Measurements from ENCODE around the gene MCMBP.
"Not testable (repeated sequence)": the region's sequence is repeated elsewhere in the genome, so short reads cannot be mapped to it uniquely, and the experiment has no call there.

DNA sequence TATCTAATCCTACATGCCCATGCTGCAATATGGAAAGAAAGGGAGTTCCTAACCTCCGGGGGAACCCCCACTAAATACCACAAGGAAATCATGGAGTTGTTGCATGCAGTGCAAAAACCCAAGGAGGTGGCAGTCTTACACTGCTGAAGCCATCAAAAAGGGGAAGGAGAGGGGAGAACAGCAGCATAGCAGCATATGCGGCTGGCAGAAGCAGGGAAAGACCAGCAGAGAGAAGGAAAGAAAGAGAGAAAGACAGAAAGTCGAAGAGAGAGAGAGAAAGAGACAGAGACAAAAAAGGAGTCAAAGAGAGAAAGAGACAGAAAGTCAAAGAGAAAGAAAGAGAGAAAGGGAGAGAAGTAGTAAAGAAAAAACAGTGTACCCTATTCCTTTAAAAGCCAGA, 16.1 kb upstream of the MCMBP start:
- TF ChIP-seq PPARA (CRISPR knock-in tag; IDR thresholded peaks at IDR 0.05; ENCODE audit: borderline replicate concordance); ARNTL (CRISPR knock-in tag; IDR thresholded peaks at IDR 0.05; ENCODE audit: borderline replicate concordance, low read depth); ZFP3 (CRISPR knock-in tag; IDR thresholded peaks at IDR 0.05); ZNF565 (CRISPR knock-in tag; conservative IDR thresholded peaks at IDR 0.05; ENCODE audit: low read depth); RARB (CRISPR knock-in tag; IDR thresholded peaks at IDR 0.05); TCF4 (CRISPR knock-in tag; IDR thresholded peaks at IDR 0.05; ENCODE audit: borderline replicate concordance); ZC3H10 (CRISPR knock-in tag; IDR thresholded peaks at IDR 0.05): not testable (repeated sequence)
- TF ChIP-seq, protein P1, sequence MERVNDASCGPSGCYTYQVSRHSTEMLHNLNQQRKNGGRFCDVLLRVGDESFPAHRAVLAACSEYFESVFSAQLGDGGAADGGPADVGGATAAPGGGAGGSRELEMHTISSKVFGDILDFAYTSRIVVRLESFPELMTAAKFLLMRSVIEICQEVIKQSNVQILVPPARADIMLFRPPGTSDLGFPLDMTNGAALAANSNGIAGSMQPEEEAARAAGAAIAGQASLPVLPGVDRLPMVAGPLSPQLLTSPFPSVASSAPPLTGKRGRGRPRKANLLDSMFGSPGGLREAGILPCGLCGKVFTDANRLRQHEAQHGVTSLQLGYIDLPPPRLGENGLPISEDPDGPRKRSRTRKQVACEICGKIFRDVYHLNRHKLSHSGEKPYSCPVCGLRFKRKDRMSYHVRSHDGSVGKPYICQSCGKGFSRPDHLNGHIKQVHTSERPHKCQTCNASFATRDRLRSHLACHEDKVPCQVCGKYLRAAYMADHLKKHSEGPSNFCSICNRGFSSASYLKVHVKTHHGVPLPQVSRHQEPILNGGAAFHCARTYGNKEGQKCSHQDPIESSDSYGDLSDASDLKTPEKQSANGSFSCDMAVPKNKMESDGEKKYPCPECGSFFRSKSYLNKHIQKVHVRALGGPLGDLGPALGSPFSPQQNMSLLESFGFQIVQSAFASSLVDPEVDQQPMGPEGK (CRISPR knock-in tag; IDR thresholded peaks at IDR 0.05; ENCODE audit: borderline replicate concordance), result not testable (repeated sequence)
- TF ChIP-seq, protein P2, sequence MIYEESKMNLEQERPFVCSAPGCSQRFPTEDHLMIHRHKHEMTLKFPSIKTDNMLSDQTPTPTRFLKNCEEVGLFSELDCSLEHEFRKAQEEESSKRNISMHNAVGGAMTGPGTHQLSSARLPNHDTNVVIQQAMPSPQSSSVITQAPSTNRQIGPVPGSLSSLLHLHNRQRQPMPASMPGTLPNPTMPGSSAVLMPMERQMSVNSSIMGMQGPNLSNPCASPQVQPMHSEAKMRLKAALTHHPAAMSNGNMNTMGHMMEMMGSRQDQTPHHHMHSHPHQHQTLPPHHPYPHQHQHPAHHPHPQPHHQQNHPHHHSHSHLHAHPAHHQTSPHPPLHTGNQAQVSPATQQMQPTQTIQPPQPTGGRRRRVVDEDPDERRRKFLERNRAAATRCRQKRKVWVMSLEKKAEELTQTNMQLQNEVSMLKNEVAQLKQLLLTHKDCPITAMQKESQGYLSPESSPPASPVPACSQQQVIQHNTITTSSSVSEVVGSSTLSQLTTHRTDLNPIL (CRISPR knock-in tag; IDR thresholded peaks at IDR 0.05; ENCODE audit: low read depth), result not testable (repeated sequence)
